GDM1 (cell line): ENCODE measurements around the gene RPTOR.

Source experiments
- DNase-seq: peaks from one replicate; lab custom pipeline; 2025; lab: John Stamatoyannopoulos, UW

Gene RPTOR

DNA sequence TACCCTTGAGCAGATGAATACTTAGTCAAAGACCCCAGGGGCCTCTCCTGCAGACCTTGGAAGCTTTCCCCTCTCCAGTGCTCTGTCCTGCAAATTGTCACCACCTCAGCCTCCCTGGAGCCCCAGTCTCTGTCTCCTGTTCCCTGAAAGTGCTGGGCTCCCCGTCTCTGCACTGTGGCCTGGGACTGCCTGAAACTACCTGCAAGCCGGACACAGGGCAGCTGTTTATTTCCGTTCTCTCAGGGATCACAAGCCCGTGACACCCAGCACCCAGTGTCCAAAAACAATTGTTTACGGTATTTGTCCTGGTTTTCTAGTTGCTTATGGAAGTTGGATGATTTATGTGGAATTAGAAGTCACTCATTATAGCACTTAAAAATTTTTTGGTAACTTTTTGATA lies 365.4 kb downstream of the RPTOR start:
- DNase-seq = no peak

DNA sequence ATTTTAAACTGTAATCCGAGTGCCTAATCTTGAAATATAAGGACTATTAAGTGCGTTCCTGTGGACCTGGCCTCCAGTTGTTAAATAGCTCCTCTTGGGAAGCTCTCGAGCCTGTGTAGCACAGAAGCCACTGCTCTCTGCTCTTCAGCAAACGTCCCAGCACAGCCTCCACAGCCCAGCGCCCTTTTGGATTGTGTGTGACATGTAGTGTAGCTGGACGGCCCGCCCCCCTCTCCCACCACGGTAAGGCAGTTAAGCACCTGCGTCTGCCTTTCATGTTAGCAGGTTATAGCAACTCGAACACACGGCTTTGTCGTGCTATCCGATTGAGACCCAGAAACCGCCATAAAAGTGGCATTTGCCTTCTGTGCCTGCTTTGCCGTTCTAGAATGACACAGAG lies 367.8 kb downstream of the RPTOR start:
- DNase-seq = no peak

DNA sequence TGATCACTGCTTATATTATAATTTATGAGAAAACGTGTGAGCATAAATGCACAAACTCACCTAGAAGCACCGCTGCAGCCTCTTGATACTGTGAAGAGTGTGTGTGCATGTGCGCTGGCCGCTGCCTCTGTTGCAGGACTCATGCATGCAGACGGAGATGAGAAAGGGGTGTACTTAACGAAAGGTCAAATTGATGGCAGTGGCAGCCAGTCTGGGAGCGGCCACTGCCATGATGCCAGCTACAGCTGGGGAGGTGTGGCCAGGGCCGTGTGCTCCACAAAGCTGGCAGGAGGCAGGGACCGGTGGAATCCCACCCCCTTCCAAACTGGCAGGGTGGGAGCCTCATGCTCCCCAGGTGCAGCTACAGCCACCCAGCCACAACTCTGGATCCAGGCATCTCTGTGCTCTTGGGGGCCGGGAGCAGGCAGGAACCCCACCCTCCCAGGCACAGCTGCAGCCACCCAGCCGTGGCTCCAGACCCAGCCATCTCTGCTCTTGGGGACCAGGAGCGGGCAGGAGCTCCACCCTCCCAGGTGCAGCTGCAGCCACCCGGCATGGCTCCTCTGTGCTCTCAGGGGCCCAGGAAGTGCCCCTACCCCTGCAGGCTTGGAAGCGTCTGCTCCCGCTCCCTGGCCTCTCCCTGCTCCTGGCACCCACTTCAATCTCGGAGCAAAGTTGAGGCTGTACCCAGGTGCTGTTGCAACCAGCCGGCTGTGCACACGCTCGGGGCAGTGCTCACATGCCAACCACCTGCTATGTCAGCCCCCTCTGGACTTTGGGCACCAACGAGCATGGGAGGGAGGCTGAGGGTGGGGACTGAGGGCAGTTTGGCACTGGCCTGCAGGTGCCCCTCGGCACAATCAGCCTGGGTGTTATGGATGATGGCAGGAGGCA lies 369.5 kb downstream of the RPTOR start:
- no peak for DNase-seq

DNA sequence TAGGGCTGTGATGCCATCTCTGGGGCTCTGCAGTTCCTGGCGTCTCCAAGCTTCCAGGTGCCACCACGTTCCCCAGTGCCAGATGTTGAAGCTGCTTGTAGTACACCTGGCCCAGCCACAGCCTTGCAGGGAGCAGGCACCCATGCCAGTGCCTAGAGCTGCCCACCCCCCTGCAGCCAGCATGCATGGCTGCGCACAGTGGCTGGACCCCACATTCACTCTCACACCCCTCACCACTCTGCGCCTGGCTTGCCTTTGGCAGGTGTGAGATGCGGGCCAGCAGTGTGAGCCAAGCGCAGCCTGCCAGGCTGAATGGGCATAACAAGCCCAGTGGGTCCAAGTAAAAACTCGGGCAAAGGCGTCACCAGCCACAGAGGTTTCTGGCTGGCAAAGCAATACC lies 371.6 kb downstream of the RPTOR start:
- no peak for DNase-seq

DNA sequence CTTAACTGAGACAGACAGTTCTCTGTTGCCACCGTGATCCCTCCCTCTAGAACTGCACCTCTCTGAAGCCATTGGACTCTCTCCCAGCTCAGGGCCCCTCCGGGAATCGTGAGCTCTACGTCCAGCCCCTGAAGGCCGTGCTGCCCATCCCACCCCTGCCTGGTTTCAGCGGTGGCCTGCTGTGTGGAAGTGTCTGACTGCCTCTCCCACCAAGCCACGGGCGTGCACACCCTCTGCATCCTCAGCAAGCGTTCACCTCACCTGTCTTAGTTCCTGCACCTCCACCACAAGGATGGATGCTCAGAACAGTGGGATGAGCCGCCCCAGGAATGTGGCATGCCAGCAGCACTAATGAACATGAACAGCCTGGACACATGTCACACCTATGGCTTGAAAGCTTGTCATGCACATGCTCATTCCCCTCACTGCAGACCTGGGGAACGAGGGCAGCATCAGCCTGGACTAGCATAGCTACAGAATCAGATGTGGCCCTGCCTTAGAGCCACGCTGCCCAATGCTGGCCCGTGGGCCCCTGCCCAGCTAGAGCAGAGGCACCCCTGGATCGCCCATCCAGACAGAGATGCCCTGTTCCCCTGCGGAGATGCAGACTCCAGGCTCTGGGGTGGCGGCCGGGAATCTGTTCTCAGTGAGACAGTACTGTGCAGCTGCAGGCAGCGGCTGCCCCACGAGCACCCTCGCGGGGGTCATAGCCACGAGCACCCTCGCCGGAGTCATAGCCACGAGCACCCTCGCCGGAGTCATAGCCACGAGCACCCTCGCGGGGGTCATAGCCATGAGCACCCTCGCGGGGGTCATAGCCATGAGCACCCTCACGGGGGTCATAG lies 373.3 kb downstream of the RPTOR start:
- no peak for DNase-seq

DNA sequence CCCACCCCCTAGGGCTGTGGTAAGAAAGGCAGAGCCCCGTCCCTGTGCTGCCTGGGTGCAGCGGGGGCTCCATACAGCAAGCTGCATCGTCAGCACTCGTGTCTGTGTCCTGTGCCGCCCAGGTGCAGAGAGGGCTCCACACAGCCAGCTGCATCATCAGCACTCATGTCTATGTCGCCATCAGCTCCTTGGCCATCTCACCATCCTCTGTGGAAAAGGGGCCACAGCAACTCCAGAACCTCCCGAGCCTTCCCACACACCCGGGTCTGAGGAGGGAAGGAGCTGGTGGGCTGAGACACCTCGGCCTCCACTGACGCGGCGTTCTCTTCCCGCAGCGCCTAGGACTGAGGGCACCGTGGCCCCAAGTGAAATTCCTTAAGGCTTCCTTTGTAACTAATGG lies 374.1 kb downstream of the RPTOR start:
- no peak for DNase-seq

DNA sequence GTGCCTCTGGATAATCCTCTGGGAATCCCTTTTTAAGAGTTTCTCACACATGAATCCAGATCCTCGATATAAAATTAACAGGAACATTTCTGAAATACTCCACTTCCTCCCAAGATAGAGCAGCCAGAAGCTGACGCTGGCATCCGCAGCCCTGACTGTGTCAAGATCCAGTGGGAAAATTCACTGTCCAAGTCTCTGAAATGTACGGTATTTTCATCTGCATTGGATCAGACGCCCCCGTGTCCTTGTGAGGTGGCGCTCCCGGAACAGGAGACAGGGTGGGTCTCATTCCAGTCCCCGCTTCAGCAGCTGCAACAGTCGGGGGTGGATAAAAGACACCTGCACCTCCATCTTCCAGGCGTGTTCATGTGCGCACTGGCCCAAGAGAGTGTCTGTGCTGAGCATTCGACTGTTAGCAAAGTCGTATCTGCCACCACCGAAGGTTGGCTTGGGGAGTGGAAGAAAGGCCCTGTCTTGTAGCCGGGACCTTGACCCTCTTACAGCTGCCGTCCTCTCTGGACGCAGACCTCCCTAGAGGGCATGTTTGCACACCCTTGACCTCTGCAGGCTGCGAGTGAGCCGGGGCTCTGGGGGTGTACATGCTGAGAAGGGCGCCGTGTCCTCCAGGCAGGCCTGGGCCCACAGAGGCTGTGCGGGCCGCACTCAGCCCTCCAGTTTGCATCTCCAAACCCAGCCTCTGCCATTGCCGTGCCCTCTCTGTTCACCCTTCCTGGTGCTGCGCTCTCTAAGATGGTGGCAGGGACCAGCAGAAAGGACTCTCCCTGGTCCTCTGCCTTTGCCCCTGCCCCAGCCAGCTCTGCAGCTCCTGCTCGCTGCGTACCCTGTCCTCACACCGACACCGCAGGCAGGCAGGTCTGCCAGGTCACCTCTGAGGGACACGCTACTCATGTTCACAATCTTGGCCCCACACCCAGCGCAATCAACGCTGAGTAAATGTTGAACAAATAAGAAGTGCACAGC lies 375.0 kb downstream of the RPTOR start:
- no peak for DNase-seq

DNA sequence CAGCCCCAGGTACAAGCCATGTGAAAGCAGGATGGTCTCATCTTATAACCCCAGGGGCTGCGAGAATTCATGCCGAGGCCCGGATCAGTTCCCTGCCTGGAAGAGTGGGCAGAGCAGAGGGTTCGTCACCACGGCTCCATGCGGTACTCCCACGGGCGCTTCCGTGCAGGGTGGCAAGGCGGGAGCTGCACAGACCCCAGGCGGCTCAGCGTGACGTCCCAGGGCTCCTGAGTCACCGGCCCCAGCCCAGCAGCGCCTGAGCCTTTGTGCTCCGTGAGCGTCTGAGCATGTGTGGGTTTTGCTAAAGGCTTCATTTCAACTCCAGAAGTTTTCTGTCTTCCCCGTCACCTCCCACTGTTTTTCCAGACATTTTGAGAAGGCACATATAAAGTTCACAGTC lies 375.8 kb downstream of the RPTOR start:
- no peak for DNase-seq

DNA sequence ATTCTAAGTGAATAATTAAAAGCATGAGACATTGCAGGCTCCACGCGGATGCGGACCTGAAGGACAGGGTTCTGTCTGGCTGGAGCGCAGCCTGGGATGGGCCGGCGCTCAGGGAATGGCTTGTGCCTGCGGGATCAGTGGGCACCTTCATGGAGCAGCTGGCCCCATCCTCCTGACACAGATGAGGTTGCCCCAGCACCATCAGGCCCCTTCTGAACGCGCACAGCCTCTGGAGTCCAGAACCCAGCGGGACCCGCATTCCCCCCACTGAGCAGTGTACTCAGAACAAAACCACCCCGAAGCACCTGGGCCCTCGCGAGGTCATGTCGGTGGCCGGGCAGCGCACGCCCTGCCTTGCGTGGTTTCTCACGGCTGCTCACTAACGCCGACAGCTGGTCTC lies 376.5 kb downstream of the RPTOR start:
- no peak for DNase-seq

DNA sequence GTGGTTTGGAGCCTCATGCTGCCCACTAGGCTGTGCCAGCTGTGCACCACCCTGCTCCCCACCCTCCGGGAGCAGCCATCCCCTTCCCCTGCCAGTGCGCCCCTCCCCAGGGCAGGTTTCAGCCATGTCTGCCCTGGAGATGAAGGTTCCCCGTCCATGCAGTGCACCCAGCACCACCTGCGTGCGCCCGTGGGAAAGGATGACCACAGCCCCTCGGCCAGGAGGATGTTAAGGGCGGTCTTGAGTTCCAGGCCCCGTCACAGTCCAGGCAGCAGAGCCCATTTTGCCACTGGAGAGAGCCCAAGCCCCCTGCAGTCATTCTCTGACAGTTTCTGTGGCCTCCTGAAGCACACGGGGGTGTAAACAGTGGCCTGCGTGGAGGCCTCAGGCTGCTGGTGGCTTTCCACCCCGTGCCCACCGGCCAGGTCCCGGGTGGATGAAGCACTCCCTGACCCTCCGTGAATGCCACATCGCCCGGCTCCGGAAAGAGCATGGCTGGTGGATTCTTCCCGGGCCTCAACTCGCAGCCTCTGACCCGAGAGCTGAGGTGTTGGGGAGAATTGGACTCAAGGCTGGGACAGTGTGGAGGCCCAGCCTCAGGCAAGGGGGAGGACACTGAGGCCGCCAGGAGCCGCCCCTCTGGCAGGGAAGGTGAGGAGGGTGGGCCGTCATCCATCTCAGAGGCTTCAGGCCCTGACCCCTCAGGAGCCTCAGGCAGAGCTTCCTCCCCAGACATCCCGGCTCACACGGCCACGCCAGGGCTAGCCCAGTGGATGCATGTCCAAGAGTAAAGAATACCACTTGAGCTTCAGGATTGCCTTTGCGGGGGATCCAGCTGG lies 377.3 kb downstream of the RPTOR start:
- DNase-seq = no peak

DNA sequence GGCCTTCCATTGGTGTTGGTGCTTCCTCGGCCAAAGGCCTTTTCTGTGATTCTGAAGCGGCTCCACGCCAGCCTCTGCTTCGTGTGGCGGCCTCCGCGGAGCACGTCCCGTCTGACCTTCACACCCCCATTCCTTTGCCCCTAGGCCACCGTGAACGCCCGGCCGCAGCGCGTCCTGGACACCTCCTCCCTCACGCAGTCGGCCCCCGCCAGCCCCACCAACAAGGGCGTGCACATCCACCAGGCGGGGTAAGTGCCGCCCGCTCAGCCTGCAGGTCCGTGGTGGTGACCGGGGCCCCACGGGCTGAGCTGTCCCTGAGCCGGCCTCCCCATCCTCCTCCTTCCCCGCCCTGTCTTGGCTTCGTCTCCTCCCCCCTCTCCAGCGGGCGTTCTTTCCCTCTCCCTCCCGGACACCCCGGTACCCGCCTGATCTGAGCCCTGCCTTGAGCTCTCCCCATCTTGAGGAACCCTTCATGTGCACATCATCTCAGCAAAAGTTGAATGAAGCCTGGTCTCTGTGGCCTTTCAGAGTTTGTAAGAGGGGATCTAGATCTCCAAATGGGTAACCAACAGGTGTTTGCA lies 378.0 kb downstream of the RPTOR start:
- no peak for DNase-seq

DNA sequence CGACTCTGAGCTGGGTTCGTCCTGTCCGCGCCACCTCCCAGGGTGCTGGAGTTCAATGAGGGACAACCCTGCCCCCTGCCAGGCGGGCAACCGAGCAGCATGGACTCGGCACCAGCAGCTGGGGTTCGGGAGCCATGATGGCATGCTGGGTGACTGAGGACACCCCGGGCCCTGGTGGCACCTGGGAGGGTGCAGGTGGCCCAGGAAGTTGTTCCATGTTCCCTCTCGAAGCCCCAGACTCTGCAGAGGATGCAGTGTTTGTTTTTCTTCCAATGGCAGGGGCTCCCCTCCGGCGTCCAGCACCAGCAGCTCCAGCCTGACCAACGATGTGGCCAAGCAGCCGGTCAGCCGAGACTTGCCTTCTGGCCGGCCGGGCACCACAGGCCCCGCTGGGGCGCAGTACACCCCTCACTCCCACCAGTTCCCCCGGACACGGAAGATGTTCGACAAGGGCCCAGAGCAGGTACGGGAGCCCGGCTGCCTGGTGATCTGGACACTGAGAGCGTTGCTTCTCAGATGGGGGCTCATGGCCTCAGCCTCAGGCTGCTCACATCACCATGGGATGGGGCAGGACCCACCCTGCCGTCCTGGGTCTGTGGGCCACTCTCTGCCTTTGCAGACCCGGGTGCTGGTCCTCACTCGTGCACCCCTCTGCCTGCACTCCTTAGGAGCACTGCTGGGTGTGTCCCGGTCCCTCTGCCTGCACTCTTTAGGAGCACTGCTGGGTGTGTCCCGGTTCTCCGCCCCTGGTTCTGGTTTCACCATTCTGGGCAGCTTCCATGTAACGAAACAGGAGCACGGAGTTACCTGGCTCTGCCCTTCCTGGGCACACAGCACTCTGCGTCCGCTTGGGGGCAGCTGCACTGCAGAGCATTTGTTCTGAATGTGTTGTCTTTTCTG lies 378.8 kb downstream of the RPTOR start:
- no peak for DNase-seq

DNA sequence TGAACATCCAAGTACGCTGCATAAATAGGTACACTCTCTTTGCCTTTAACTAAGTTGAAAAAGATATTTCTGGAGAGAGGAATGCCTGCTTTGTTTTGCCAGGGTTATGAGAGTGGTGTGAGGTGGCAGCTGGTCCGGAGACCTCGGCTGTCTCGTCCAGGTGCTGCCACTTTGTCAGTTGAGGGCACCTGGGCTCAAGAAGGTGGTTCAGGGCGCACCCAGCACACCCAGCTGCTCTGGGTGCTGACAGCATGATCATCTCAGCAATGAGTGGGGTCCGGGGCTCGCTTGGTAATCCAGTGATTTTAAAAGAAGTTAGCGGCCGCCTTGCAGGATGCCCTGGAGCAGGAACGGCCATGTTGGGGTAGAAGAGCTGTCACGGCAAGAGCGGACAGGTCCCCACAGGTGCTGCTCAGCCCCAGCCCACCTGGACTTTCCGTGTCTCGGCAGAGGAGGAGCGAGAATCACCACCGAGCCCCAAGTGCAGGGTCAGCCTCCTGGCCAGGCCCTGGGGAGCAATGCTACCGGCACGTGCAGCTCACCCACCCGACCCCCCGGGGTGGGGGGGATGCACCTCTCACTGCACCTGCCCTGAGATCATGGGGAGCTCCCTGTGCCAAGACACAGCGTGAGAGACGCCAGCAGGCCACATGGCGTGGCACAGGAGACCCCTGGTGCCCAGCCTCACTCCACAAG lies 379.6 kb downstream of the RPTOR start:
- DNase-seq = no peak

DNA sequence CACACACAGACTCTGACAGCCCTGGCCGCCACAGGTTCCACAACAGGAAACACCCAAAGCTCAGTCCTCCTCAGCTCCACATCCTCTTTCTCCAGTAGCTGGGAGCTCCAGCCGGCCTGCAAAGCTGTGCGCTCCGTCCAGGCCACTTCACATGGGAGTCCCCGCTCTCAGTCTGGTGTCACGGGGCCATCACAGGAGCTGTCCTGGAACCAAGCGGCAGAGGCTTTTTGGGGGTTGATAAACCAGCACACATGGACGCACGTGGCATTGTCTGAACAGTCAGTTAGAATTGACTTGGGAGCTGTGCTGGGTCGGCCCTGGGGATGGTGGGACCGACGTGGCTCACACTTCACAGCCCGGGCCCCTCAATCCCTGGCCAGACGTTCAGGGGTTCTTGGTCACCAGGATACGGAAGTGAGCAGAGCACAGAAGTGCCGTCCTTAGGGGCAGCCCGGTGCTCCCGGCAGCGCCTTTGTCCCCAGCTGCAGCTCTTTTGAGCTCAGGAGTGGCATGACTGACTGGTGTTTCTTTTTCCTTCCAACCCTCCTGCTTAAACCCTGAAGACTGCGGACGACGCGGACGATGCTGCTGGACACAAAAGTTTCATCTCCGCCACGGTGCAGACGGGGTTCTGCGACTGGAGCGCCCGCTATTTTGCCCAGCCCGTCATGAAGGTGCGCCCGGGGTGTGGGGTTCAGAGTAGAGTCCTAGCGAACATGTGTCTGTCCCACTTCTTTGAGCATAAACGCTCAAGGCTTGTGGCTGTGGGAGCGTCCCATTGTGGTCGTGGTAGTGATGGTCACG lies 380.4 kb downstream of the RPTOR start:
- no peak for DNase-seq

DNA sequence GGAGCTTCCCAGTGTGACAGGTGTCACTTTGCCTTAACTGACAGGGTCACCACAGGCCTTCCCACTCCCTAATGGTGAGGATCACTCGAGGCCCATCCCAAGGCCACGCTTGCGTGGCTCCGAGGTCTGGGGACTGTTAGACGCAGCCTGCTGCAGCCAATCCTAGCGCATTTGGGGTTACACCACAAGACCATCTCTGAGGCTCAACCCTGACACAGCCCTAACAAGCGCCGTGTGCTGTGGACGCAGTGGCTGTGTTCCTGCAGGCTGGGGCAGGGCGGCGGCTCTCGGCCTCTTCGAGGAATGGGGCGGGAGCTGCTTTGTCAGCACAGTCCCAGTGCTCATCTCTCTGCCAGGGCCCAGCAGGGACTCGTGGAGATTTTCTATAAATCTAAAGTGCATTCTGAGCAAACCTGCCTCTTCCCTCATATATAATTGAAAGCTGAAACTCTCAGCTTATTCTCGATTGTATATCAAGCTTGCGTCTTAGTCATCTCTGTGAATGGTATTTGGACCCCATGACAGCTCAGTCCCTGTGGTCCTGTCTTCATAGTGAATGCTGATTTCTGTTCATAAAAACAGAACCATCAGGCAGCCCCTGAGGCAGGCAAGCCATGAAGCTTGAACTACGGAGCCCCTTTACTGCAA lies 381.2 kb downstream of the RPTOR start:
- DNase-seq = no peak

DNA sequence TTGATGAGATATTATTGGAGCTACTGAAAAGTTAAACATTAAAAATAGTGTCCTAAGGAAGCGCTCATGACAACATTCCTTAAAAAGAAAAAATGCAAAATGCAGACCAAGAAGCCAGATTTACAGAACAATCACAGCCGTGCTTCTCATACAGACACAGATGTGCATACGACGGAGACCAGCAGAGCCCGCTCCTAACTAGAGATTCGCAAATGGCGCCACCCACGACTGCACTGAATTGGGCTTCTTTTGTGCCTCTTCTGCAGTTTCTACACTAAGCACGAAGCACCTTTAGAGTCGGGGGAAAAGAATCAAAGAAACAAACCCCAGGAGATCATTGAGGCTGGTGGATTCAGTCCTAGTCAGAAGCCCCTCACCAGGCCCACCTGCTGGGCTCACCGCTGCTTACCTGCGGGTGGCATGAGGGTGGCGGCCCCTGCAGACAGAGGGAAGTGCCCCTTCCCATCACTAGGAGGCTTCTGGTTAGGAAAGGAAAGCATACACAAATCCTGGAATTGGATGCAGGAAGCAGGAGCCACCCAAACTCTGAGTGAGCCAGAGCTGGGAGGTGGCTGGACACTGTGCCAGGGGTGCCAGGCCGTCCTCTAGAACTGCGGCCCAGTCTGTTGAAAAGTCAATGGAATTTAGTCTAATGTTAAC lies 382.1 kb downstream of the RPTOR start:
- no peak for DNase-seq

DNA sequence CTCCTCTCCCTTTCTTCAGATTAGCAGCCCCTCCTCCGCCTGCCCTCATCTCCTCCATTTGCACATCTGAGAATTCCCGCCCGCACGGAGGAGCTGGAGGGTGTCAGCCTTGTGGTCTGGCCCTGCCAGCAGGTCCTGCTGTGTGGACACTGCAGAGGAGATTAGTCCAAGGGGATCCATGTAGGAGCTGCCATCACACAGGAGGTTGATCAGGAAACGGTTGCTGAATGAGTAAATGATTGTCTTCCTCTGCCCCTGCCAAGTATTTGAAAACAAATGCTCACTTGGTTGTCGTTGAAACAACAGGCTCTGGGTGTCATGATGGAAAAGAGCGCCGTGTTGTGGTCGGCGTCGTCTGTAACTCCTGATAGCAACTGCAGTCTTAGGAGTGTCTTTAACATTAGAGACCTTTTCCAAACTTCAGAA lies 383.2 kb downstream of the RPTOR start:
- DNase-seq = no peak
